Measurements from ENCODE around the gene TUBB2A.
"Not testable (repeated sequence)": the region's sequence is repeated elsewhere in the genome, so short reads cannot be mapped to it uniquely, and the experiment has no call there.

The TUBB2A gene

GRCh38 chr6:3151691-3152090 is 5.7 kb downstream of the TUBB2A start:
- DNase-seq: no peak

GRCh38 chr6:3147914-3148757 is 9.2 kb downstream of the TUBB2A start:
- DNase-seq: no peak

- no peak for DNase-seq
These were observed 12.8 kb downstream of the TUBB2A start for GRCh38 chr6:3144571-3144970.

GRCh38 chr6:3143158-3143557 is 14.2 kb downstream of the TUBB2A start:
- DNase-seq: no peak

- no peak for DNase-seq
These were observed 14.8 kb downstream of the TUBB2A start for GRCh38 chr6:3142536-3142935.

DNA sequence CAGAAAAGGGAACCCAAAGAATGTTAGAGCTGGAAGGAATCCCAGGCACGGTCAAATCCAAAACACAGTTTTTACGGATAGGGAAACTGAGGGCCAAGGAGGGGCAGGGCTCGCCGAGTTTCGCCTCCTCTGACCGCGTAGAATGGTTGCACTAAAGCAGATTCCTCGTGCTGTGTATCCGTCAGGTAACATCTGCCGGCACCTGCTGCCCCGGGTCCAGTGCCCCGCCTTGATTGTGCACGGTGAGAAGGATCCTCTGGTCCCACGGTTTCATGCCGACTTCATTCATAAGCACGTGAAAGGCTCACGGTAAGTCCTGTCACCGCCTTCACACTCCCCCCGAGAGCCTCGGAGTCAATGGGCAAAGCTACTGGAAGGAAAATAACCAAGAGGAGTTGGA is 17.1 kb downstream of the TUBB2A start:
- DNase-seq: no peak

GRCh38 chr6:3139090-3139903 is 18.0 kb downstream of the TUBB2A start:
- DNase-seq: no peak

- DNase-seq: no peak
These were observed 19.0 kb downstream of the TUBB2A start for GRCh38 chr6:3138341-3138740.

DNA sequence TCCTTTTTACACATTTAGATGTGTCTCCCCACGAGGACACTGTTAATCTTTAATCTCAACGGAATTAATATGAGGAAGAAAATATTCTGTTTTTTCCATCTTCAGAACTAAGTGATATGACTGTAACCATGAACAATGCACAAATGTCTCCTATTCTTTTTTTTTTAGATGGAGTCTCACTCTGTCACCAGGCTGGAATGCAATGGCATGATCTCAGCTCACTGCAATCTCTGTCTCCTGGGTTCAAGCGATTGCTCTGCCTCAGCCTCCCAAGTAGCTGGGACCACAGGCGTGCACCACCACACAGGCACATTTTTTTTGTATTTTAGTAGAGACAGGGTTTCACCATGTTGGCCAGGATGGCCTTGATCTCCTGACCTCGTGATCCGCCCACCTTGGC is 19.5 kb downstream of the TUBB2A start:
- not testable (repeated sequence) for DNase-seq

DNA sequence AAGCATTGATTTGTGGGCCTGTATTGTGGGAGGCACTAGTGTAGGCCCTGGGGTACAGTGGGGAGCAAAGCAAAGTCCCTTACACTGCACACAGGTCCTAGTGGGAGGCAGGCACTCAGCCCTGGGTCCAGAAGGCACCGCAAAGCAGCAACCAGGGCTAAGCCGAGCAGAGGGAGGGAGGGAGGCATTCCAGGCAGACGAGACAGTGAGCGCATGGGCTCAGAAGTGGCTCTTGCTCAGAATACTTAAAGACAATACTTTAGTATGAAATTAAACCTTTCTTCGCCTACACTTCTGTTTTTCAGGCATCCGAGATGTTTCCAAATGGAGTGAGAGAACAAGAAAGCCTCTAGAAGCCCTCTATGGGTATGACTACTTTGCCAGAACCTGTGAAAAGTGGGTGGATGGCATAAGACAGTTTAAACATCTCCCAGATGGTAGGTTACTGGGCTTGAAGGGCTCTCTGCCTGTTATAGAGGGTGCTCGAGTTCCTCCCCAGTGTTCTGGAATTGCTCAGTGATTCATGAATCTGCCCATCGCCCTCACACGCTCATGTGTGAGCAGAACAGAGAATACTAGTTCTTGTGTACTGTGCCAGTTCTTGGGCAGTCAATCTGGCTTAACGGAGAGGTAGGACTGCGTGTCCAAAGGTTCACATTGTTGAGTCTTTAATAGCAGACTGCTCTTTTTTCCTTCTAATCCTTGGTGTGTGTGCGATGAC is 20.1 kb downstream of the TUBB2A start:
- no peak for DNase-seq

DNA sequence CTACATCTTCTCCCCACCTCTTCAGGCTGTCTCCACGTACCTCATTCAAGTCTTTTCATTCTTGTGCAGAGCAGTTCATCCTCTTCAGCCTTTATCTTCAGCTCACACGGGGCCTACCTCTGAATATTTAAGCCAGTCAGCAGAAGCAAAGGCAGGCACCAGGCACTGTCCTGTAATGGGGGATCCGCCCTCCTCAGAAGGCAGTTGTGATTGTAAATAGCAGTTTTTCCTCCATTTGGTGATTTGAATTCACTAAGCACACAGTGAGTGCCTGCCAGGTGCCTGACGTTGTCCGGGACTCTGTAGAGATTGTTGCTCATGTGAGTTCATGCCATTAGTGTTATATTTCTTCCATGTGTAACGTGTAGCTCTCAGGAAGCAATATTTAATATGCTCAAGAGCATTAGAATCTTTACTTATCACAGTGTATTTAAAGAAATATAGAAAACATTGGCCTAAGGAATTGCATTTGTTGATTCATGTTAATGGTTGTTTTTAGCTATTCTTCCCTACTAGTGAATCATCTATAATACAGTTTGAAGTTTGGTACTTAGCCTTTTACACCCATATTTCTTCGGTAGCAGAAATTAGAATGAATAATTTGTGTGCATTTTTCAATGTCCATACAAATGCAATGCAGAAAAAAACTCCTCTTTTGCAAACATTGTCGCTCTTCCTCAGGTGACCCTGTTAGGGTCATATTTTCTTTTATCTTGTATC is 20.9 kb downstream of the TUBB2A start:
- no peak for DNase-seq

GRCh38 chr6:3135668-3136291 is 21.6 kb downstream of the TUBB2A start:
- DNase-seq: no peak

- DNase-seq: no peak
These were observed 23.8 kb downstream of the TUBB2A start for GRCh38 chr6:3133515-3133914.

GRCh38 chr6:3131695-3132094 is 25.6 kb downstream of the TUBB2A start:
- no peak for DNase-seq

DNA sequence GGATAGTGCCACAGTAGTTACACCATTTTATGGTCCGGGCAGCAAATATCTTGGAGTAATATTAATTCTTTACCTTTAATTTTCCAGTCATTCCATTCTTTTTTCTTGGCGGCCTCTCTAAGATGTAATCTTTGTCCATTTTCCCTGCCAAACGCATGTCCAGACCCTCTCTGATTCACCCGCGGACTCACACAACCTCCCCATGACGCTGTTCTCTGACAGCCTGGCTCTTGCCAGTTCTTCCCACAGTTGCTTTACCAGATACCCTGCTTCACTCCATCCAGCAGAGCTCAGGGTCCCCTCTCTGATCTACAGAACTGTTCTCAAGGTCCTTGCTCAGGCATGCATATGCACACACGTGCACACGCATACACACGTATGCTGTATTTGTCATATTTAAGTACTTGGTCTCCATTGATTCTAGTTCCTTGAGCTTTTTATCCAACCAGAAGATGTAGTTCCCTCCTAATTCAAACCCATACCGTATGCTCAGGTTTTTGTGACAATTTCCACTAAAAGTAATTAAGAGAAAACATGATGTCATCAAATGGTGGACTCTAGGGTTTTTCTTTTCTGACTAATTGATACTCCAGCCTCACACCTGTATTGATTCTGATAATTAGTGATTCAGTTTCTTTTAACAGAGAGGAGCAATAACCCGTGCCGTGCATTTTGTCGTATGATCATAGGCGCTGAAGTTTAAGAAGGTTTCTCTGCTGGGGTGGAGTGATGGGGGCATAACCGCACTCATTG is 28.8 kb downstream of the TUBB2A start:
- no peak for DNase-seq

DNA sequence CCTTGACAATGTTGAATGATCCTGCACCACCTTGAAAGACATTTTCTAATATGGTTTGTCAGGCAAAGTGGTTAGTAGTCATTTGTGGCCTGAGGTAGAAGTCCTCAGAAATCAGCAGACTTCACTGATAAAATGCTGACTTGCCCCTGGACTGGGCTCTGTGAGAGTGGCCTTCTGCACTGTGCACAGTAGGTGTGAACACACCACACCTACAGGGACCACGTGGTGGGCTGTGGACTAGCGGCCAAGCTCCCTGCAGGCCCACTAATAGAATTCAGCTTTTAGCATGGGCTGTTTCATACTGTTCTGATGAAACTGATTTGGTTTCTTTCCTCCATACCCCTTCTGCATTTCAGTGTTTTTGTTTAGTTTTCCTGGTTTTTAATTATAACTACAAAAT is 31.5 kb downstream of the TUBB2A start:
- no peak for DNase-seq

DNA sequence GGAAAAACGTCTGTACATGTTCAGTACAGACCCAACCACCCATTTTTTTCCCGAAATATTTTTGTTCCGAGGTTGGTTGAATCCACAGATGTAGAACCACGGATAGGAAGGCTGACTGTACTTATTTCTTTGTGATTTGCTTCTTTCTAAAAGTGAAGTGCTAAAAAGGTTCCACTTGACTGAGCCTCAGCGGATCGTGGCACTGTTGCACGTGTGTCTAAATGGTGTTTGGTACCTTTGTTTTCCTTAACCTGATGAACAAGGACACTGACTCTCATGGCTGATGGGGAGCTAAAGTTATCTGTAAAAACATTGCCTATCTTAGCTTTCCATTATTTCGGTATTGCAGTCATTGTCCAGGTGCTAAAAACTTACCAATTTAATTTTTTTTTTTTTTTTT is 32.7 kb downstream of the TUBB2A start:
- no peak for DNase-seq

- no peak for DNase-seq
These were observed 34.5 kb downstream of the TUBB2A start for GRCh38 chr6:3122823-3123182.

- DNase-seq: no peak
These were observed 36.6 kb downstream of the TUBB2A start for GRCh38 chr6:3120765-3121089.

DNA sequence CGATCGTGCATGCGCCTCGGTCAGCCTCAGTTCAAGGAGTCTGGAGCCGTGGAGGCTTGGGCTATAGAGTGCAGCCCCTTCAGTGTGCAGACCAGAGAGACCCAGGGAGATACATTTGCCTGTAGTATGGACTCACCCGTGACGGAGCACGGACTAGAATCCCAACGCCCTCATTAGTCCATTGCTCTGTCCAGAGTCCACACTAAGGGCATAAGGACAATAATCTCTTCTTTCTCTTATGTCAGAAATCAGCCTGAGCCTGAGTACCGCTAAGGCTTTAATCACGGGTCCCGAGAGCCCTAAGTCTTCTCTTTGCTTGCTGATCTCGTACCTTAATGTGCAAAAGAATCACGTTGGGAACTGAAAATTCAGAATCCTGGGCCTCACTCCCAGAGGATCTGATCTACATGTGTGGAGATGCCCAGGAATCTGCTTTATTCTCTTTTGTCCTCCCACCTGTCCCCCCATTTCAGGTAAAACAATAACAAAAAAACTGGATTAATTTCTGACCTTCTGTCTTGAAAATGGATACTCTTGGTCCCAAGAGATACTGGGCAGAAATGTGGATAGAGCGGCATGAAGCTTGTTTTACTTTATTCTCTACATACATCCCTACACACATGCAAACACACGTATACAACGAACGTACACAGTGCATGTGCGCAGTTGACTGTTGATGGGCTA is 38.2 kb downstream of the TUBB2A start:
- DNase-seq: no peak

- DNase-seq: peak; percentile 100
These were observed 38.8 kb downstream of the TUBB2A start, which contains the start of gene BPHL for GRCh38 chr6:3118353-3119039. Gene BPHL, plus strand, starts transcription at chr6:3118711. Its CDS starts 30 bp downstream, at chr6:3118741.

All from activated gamma-delta T cell treated with Interleukin-2 at 50 U/mL for 16 hours (primary cell).